GM21447 (cell line): ENCODE results near the gene MDGA2.

Experiments
- ATAC-seq: cut with Tn5 transposase; IDR thresholded peaks from one replicate; pipeline ENCODE4 v1.9.1; 2021; ENCODE audit not compliant: unreplicated experiment

The MDGA2 gene

GRCh38 chr14:47490766-47491165, 184.6 kb downstream of the MDGA2 start:
- ATAC-seq: no peak

DNA sequence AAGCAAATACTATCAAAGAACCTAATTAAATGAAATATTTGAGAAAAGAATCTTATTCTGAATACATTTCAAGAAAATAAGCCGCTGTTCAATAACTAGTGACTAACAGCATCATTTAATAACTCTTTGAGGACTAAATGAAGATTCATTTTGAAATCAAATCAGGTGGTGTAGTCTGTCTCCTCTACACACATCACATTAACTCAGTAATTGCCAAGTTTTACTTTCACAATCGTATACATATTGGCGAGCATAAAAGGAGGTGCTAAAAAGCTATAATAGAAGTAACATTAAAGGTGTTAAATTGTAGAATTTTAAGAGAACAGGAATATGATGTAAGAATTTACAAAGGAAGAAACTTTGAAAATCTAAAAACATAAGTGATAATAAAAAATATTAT, 185.1 kb downstream of the MDGA2 start:
- no peak for ATAC-seq

GRCh38 chr14:47485421-47485820, 190.0 kb downstream of the MDGA2 start:
- no peak for ATAC-seq

GRCh38 chr14:47483449-47483848, 192.0 kb downstream of the MDGA2 start:
- ATAC-seq: no peak

GRCh38 chr14:47471075-47471474, 204.3 kb downstream of the MDGA2 start:
- ATAC-seq: no peak

DNA sequence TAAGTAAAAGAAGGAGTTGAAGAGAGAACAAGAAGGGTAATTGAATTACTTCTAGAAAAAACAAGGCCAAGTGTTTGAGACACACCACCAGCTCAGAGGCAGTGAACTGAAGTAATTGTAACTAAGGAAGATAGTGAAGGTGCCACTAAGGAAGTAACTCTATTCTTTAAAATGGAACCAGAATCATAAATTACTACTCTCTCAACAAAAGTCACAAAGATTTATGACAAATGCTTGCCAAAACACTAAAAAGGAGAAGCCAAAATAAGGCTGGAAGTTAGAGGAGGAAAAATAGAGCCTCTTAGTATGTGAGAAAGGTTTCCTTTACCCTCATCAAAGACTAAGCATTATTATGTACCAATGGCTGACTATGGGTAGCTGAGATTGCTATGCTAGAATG, 208.5 kb downstream of the MDGA2 start:
- no peak for ATAC-seq

- ATAC-seq: no peak
These were observed 221.4 kb downstream of the MDGA2 start for GRCh38 chr14:47454025-47454424.

GRCh38 chr14:47447076-47447475, 228.3 kb downstream of the MDGA2 start:
- no peak for ATAC-seq

GRCh38 chr14:47442211-47442610, 233.2 kb downstream of the MDGA2 start:
- ATAC-seq: no peak

DNA sequence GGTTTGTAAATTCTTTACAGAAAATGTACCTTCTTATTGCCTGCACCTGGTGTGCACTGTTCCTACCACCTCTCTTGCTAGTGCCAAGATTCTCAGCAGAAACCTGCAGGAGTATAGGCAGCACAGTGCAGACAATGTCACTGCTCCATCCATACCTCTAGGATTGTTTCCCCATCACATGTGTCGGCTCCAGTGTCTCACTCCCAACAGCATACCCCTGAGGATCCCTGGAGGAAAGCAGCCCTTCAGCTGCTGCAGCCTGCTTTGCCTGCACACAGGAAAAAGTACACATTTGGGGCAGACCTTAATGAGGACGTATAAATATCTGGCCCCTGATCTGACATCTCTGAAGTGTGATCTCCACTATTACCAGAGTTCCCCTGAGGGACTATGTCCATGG, 235.5 kb downstream of the MDGA2 start:
- ATAC-seq: no peak

- ATAC-seq: no peak
These were observed 236.7 kb downstream of the MDGA2 start for GRCh38 chr14:47438650-47439140.

- no peak for ATAC-seq
These were observed 240.0 kb downstream of the MDGA2 start for GRCh38 chr14:47435331-47435965.

DNA sequence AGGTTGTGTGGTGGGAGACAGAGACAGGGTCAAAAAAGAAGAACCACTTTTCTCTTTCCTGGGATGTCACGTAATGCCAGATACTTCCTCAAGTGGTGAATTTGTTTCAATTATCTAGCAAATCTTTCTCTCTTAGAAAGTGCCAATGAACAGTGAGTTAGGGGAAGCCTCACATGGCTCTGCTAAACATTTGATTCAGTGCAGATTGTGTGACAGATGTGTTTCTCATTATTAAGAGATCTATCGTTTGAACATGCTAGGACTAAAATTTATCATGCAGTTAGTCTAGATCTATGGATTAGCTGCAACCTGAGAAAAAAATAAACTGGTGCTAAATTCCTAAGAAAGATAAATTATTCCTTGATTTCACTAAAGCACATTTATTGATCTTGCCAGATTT, 247.8 kb downstream of the MDGA2 start:
- ATAC-seq: no peak

- no peak for ATAC-seq
These were observed 250.1 kb downstream of the MDGA2 start for GRCh38 chr14:47425302-47425701.

- ATAC-seq: no peak
These were observed 253.2 kb downstream of the MDGA2 start for GRCh38 chr14:47422191-47422590.

- ATAC-seq: no peak
These were observed 263.9 kb downstream of the MDGA2 start for GRCh38 chr14:47411523-47411922.

GRCh38 chr14:47392326-47392725, 283.1 kb downstream of the MDGA2 start:
- ATAC-seq: no peak

GRCh38 chr14:47390831-47391504, 284.4 kb downstream of the MDGA2 start:
- ATAC-seq: no peak

DNA sequence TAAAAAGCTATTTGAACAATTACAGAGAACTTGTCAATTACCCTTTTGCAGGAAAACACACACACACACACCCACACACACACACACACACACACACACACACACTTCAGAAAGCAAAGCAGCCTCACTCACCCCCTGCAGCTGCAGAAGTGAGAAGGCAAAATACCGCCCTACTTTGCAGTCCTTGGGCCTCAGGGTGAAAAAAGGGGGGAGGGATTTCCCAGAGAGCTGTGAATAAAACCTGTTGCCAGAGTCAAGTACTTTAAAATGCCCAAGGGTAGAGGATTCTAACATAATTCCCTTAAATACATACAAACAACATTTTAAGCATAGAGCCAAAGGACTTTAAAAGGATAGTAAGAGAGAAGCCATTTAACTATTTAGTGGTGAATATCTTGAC, 285.9 kb downstream of the MDGA2 start:
- ATAC-seq: no peak

GRCh38 chr14:47366006-47366405, 309.4 kb downstream of the MDGA2 start:
- no peak for ATAC-seq

DNA sequence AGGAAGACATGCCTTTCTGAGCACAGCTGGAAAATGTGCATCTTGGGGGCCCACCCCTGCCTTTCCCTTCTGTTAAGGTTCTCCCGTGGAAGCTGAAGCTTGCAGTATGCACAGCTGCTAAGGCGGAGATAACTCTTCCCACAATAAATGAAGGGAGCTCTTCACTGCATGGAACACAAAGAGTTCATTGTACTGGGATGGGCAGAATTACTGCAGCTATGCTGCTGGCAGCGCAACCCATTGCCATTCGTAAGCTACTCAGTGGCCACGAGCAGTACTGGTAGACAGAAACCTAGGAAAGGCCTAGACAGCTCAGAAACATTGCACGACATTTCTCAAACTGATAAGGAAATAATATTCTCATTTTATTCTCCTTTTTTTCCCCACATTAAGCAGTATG, 310.2 kb downstream of the MDGA2 start:
- no peak for ATAC-seq

DNA sequence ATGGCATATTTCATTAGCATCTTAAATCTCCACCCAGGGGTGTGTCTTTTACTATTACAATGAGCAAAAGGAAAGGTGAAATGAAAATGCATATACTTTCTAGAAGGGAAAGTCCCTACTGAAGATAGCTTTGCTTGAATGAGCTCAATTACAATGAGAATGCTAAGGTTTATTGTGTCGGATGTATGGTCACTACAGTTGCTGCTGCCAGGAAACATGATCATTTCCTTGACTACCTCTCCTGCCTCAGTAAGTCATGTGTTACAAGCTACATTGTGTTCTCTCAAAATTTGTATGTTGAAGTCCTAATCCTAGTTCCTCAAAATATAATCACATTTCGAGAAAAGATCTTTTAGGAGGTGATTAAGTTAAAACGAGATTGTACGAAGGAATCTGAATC, 322.2 kb downstream of the MDGA2 start:
- no peak for ATAC-seq

DNA sequence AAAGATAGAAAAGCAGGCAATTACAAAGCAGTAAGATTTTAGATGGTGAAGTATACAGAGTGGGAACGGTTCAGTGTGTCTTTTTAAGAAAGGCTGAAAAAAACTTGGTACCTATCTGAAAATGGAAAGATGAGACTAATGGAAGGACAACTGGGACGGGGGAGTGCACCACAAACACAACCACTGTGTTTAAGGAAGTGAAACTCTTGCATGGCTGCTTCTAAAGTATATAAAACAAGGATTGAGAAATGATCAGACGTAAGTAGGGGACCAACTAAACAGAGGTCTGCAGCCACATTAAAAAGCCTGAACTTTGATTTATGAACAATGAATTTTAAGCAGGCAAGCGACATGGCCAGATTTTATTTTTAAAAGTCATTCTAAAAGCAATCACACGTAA, 328.6 kb downstream of the MDGA2 start:
- ATAC-seq: no peak
